NCI-H446 (cell line): ENCODE measurements around the gene OR6V1.

ENCODE experiments used
- DNase-seq, 2 experiments: peaks; one replicate each; lab custom pipeline; 2025; lab: John Stamatoyannopoulos, UW

The OR6V1 gene, protein sequence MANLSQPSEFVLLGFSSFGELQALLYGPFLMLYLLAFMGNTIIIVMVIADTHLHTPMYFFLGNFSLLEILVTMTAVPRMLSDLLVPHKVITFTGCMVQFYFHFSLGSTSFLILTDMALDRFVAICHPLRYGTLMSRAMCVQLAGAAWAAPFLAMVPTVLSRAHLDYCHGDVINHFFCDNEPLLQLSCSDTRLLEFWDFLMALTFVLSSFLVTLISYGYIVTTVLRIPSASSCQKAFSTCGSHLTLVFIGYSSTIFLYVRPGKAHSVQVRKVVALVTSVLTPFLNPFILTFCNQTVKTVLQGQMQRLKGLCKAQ

DNA sequence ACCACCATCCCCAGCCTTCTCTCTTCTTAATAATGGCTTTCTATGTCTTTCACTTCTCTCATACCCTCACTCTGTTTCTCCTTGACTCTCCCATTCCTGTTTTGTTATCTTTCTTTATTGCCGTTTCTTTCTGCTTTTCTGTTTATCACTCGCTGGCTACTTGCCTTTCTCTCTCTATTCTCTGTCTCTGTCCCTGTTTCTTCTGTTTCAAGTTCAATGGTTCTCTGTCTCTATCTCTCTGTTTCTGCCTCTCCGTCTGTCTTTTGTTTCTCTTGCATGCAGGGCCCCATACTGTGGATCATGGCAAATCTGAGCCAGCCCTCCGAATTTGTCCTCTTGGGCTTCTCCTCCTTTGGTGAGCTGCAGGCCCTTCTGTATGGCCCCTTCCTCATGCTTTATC is at the start of gene OR6V1:
Gene OR6V1 (plus strand): TSS at position 301 of the 400 bp plus-strand sequence. CDS start 0 bp downstream, at position 301.
- DNase-seq = no peak

DNA sequence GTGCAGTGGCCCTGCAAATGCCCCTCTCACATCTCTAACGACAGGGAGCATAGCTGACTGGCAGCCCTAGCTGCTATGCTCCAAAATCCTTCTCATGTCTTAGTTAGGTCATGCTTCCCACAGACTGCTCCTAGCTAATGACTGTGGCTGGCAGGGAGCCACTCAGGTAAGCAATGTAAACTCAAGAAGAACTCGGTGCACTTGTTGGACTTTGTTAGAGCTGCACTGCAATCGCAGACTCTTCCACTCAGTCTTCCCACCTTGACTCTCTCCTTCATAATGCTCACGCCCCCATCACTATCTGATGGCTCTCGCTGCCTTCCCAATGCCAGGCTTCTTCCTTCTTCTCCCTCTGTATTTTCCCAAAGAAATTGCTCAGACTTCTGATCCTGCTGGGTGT is 49.2 kb upstream of the OR6V1 start:
- no peak for DNase-seq

DNA sequence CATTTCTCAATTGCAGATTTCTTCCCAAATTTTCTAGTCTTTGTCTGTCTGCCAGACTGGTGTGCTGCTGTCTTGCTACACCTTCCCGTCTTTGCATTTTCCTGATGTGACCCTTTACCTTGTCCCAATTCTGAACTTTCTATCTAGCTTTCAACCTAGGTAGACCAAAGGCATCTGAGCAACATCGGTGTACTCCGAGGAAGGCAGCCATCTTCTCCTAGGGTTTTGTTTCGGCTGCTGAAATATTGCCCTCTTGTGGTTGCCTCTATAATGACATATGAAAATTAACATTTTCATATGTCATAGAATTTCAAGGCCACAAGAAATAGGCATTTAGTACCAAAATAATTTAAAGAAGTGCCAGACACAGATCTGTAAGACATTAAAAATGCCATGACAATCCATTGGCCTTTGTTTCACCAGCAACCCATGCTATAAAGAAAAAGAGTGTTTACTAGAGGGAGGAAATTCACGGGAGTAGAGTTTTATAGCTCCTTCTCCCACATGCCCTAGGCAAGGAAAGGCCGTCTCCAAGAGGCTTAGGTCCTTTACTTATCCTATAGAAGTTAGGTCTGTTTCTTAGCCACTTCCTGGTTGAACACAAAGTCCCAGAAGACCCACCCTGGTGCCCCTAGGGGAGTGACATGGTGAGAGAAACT is 48.6 kb upstream of the OR6V1 start:
- peak; percentile 21 to 48 for DNase-seq

DNA sequence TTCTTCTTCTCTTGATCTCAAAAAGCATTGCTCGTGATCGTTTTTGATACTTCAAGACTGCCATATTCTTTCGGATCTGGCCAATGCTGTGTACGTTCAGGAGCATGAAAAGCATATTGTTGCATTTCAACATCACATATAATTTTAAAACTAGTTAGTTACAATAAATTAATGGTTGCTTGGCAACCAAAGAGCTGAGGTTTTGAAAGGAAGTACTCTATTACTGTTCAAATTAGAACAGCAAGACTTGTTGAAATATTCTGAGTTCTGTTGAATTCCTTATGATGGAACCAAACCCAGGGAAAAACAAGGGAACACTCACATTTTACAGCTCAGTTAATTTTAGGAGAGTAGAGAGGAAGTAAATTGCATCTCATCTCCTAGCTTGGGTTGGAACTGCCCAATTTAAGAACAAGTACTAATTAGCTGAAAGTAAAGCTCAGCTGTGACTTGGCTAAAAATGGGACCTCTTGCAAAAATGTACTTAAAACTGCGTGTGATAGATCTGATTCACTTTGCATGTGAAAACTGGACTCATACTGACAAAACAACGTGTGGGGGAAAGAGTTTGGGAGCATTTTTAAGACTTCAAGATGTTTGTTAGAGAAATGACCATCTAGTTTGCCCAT is 46.4 kb upstream of the OR6V1 start:
- no peak for DNase-seq

DNA sequence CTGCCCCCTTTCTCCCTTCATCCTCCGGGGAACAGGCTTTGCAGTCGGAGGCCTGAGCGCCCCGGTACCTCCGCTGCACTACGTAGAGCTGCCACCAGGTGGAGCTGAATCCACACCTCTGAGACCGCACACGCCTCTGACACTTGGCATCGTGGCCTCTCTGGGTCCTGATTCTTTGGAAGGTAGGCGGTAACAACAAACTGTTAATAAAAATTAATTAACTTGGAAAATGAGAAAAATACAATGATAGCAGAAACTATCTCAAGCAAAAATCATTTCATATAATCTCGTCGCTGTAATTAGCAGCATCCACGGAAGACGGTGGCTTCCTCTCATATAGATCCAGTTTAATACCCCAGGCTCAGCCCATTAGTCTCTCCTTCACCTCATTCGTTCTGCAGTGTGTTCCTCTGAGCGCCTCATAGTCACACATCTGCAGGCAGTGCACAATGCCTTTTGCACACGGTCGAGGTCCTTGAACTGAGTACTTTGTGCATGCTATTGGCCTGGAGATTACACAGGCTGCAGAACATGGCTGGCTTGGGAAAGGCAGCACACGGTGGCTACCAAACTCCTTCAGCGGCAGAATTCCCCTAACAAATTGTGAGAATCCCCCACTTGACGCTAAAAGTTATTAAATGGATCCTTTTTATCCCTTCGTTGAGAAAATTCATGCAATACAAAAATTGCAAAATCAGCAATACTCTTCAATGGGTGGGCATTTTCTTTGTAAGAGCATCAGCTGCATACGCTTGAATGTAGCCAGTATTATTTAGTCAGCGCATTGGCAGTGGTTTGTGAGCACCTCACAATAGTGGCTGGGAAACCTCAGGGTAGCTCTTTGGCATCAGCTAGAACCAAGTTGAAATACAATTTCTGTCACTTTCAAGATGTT is 43.9 kb upstream of the OR6V1 start:
- DNase-seq = peak; percentile 36 to 75

DNA sequence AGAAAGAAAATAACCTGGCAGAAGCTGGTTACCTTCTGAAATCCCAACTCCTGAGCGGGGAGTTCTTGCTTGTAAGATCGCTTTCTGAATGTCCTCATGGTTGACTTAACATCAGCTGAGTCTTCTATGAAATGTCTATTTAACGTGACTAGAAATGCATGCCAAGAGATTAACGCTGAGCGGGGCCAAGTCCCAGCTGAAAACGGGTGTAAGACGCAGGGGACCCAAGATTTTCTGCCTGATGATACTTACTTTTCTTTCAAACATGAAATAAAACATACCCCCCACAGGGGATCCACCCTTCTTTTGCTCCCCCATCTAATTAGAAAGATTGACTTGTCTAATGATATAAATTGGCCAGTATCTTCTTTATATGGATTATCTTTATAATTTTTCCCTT is 40.1 kb upstream of the OR6V1 start:
- DNase-seq = no peak

DNA sequence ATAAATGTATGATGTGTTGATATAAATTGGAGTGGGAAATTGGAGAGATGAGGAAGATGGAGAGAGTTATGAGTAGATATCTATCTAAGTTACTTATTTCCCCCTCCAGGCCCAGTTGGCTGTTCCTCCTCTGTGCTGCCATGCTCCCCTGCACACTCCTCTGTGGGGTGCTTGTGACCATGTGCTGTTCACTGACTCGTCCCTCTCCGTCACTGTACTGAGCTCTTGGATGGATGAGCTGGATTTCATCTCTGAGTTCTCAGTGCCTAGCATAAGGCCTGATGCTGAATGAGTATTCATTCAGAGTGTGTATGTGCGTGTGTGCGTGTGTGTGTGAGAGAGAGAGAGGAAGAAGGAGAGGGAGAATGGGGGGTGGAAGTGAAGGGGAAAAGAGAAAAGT is 39.7 kb upstream of the OR6V1 start:
- DNase-seq = no peak

DNA sequence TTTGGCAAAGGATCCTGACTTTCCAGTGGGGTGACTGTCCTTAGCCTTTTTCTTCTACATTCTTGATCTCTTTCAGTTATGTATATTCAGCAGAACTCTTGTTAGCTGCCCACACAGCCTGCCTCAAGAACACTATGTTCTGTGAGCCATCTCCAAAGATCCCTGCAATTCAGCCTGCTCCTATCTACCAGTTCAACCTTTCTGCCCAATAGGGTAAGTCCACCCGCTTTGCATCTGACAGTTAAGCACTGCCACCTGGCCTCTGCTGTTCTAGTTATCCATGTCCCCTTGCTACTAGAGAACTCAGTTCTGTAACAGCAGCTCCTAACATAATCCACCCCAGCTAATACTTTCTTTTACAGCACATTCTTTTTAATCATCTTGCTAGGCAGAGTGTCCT is 38.7 kb upstream of the OR6V1 start:
- no peak for DNase-seq

DNA sequence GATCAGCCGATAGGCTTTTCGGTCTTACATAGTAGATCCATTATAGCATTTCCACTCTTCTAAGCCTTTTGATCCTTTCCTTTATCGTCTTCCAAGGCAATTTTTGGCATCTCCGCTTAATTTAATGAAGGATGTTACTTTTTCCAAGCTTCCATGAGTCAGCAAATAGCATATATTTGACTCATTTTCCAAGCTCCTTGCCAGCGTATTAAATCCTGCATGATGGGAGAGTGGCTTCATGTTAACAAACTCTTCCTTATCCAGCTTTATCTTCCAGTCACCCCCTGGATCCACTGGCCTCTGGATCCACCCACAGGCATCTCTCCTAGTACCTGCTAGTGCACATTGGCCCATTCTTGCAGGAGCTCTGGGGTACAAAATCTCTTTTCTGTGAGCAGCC is 38.2 kb upstream of the OR6V1 start:
- peak in 1 of 2 experiments; percentile 3 for DNase-seq

DNA sequence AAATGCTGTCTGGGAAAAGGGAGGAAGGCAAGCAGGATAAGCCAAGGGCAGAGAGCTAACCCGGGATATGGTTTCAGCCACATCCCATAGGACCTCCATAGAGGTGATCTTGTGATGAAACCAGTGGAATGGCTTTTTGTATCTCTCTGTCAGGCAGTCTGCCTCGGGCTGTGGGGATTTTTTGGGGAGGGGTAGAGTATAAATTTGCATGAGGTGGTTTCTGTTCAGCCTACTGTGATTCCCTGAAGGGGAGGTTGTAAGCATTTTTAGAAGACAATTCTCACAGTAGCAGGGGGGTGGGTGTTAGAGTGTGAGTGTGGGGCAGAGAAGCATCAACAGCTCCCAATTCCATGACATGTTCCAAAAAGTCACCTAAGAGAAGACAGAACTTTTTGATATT is 37.1 kb upstream of the OR6V1 start:
- no peak for DNase-seq

DNA sequence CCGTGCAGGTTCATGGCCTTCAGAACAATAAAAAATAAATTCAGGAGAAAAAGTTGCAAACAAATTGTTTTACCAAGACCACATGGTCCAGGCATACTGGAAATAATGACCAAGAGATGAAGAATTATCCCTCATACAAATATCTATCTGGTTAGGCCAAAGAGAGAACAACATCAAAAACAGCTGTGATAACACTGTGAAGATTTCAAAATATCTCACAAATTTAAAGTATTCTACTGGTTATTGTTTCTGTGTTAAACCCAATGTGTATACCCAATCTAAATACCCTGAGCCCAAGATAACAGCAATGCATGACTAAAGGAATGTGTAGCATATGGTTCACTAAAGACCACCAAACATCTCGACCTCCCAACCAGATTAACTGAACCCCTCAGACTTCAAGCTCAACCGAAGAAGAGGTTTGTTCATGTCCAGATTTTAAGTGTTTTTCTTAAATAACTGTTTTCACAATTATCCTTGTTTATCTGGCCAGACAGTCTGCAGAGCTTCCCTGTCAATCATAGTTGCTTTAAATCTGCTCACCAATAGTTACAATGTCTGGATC is 36.1 kb upstream of the OR6V1 start:
- DNase-seq = no peak

DNA sequence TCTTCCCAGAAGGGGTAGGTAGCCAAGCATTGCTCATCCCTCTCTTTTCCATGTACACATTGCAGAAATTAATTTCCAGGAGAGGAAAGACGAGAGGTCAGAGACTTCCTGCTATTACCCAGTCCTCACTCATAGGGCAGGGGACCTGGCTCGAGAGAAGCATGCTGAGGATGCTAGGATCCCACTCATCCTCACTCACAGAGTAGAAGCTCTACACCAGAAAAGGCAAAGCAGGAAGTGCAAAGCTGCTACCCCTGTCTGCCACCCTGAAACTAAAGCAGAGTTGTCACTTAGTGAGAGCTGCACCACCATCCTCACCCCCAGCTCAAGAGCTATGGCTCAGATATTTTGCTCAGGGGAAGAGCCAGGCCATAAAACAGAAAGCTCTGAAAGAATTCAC is 35.1 kb upstream of the OR6V1 start:
- DNase-seq = no peak

DNA sequence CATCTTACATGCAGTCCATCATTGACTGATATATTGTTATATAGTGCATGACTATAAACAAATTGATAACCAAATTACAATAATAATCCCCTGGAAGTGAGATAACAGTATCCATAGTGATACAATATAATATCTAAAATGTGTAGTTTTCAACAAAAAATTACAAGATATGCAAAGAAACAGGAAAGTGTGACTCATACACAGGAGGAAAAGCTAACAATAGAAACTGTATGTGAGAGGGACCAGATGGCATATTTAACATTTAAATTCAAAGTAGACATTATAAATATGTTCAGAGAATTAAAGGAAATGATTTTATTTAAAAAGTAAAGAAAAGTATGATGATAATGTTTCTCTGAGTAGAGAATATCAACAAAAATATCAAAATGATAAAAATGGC is 33.2 kb upstream of the OR6V1 start:
- DNase-seq = no peak

DNA sequence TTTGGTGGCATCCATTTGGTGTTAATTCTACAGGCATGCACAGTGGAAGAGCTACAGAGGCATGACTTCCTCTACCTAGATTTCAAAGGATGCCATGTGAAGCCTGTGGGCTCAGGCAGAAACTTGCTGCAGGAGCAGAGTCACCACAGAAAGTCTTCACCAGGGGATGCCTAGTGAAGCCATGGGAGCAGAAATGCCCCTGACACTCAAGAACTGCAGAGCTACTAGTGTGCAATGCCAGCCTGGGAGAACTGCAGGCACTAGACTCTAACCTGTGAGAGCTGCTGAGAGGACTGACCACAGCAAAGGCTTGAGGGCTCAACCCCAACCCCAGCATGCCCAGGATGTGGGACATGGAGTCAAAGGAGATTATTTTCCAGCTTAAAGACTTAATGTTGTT is 29.1 kb upstream of the OR6V1 start:
- no peak for DNase-seq

DNA sequence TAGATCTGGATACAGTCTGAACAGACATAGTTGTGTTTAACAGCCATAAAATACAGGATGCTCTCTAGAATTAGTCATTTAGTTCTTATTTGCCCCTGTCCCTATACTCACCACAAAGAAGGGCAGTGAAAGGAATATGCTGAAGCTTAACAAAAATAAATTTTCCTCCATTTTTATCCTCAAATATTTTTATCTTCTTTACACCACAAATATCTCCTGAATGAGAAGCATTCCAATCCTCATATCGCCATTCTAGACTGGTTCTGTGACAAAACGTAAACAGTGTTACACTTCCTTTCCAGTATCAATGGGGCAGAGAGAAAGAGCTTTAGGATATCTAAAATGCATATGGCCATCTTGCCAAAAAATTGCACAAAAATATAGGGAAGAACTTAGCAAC is 26.8 kb upstream of the OR6V1 start:
- DNase-seq = no peak

DNA sequence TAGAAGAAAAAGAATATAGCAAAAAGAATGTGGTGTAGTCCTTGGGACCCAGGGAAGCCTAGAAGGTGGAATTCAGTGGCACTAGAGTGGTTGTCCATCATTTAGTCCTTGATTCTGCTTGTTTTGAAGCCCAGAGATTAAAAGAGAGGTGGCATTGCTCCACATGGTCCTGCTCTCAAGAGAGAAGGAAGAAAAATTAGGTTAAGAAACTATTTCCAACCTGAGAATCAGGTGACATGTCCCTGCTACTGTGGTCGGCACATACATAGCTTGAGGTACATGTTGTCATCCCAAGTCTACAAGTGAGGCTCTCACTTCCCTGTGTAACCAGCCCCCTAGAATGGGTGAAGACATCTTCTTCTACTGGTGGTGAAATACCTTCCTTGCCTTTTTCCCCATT is 25.1 kb upstream of the OR6V1 start, which contains the start of gene OR9A2:
Gene OR9A2 (minus strand): TSS at position 101 of the 400 bp plus-strand sequence. CDS start 0 bp downstream, at position 101.
- DNase-seq = no peak

DNA sequence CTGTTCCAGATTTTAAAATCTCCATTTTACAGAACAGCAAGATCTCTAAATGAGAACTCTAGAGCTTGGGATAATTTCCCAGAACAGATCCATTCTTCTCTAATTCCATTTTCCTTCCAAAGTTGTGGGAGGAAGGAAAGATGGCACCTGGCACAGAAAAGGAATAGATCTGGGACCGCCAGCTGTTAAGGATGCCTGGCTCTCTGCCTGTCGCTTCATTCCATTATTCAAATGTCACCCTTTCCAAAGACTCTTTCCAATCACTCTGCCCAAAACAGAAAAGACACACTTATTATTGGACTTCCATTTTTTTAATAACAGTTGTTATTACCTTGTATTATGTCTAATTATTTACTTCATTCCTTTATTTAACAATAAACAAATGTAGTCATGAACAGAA is 24.5 kb upstream of the OR6V1 start:
- no peak for DNase-seq

DNA sequence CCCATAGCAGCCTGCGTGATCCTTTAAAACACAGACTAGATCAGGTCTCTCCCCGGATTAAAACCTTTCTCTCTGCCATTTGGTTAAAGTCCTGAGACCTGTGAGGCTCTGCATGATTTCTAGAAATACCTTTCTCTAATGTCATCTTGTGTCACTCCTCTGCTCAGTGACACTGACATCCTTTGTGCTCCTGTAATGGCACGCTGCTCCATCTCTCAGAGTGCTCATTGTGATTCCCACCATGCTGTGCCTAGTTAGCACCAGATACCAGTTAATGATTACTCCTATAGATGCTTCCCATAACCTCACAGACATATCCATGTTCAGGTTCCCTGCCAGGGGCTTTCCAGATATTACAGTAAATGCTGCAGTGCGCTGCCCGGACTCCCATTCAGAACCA is 13.5 kb upstream of the OR6V1 start:
- no peak for DNase-seq

DNA sequence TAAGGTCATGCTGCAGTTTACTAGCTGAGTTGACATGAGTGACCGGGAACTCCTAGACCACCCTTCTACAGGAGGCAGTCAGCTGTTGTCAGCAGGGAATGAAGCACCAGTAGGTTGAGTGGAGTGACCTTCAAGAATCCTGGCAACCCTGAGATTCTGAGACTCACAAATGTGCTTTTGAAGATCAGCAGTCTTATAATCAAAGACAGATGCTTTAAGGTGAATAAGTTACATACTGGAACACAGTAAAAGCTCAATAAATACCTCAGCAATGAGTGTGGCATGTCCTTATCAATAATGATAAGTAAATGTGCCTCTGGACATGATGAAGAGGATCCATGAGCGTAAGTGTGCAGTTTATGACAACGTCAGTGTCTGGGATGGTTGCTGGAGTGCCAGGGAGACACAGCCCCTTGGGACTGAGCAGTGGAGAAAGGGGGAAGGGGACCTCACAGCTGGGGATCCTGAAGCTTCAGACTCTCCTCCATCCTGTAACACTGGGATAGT is 11.9 kb upstream of the OR6V1 start:
- no peak for DNase-seq

DNA sequence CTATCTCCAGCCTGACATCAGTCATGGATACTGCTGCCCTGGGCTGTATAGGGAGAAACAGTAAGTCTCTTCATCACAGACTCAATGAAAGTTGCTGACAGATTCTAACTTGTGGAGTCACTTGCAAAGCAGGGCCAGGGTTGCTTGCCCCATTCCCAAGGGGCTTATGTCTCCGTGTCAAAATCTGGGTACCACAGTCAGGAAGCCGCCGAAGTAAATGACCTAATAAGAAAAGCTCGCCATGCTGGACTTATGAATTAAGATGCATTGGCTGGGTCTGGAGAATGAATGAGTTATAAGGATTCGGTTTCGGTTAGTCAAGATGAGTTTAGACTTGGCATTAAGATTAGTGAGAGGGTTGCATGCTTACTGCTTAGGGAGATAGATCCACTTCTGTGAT is 10.8 kb upstream of the OR6V1 start:
- DNase-seq = no peak

DNA sequence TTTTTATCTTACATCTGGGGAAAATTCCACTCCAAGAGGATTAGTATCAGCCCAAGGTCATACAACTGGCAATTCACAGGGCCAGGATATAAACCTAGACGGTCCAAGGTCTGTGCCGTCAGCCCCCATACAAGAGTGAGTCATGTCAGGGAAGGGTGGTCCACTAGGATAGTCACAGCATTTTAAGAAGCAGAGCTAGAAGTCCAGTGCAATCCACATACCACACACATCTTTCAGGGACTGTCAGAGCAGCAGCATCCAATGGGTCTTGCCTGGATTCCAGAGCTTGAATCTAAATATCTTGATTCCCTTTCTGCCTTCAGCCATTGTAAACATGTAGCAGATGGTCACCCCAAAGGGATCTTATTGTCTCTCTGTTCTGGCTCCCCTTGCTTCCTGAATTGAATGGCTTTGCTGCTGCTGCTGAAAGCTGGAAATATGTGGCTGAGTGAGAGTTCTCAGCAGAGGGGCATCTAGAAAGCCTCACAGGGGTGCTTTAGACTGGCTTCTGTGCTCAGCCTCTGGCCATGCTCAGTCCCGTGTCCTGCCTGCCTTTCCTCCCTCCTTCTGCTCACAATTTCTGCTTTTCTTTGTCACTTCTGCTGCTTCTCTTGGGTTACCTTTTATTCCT is 9.9 kb upstream of the OR6V1 start:
- DNase-seq = no peak
